Thyroid gland (tissue), 4 donors: ENCODE results near the gene CACTIN. TPM values are rescaled to one million over a fixed set of nuclear protein-coding genes. Genes with fewer than 3 reads are reported as not detected.

Source experiments
- DNase-seq, 2 donors: peaks; one replicate each; pipeline ENCODE4 v3.0.0-alpha.2; 2019
- H3K27ac ChIP-seq, 3 donors: fragments of 200-600 bp; sonication (generic); 1 replicate in 2 of 3; 2 replicates in 1 of 3; pipeline ENCODE4 v1.5.1; 2016 to 2019; ENCODE audit warnings: mild to moderate bottlenecking in 1 of 3, moderate library complexity in 1 of 3
- H3K27me3 ChIP-seq: fragments of 200-600 bp; sonication (generic); one replicate; pipeline ENCODE4 v1.5.1; 2019
- H3K36me3 ChIP-seq, 2 donors: fragments of 200-600 bp; sonication (generic); one replicate each; pipeline ENCODE4 v1.5.1; 2016 to 2019
- H3K4me1 ChIP-seq, 2 donors: fragments of 200-600 bp; sonication (generic); one replicate each; pipeline ENCODE4 v1.5.1; 2017 to 2019
- H3K4me3 ChIP-seq, 3 donors: fragments of 200-600 bp; sonication (generic); replicated peaks in 1 of 3; 1 replicate in 2 of 3; 2 replicates in 1 of 3; pipeline ENCODE4 v1.5.1; 2016; ENCODE audit warnings: mild to moderate bottlenecking in 1 of 3
- H3K9me3 ChIP-seq: fragments of 200-600 bp; sonication (generic); one replicate; pipeline ENCODE4 v1.5.1; 2017
- POLR2A ChIP-seq, 2 donors: fragments of 450-650 bp; IDR thresholded peaks; one replicate each; pipeline ENCODE4 v1.6.1; 2017; ENCODE audit warnings: antibody characterized with exemption in 2 of 2, mild to moderate bottlenecking in 2 of 2, moderate library complexity in 1 of 2
- WGBS, 2 donors: methylation state at CpG; one replicate each; pipeline ENCODE4 v1.1.5; 2017; 5-methylcytosine and 5-hydroxymethylcytosine counted together
- intact Hi-C: fragments of 100-400 bp; cut with DNase I; formaldehyde crosslinking; loops from one replicate; pipeline ENCODE4 v1.15.1; 2023
- total RNA-seq, 4 donors: library from RNA; depleted of rRNA; stranded (reverse); fragments of >200 nt; gene quantifications; one replicate each; pipeline ENCODE4 v1.2.3, GENCODE V29; 2016
- TF ChIP-seq, protein P1 (sequence below), 6 experiments: fragments of 200-600 bp in 3 of 6; fragments of 450-650 bp in 3 of 6; sonication (generic) in 3 of 6; IDR thresholded peaks; one replicate each; pipeline ENCODE4 v1.5.1; 2016 to 2019; ENCODE audit warnings: antibody characterized with exemption in 6 of 6, mild to moderate bottlenecking in 2 of 6, inconsistent platforms in 1 of 6, moderate library complexity in 1 of 6

CACTIN gene
- total RNA-seq, 4 donors from 2014 or later, result 18.8 to 30.6 (median 24.5) TPM

DNA sequence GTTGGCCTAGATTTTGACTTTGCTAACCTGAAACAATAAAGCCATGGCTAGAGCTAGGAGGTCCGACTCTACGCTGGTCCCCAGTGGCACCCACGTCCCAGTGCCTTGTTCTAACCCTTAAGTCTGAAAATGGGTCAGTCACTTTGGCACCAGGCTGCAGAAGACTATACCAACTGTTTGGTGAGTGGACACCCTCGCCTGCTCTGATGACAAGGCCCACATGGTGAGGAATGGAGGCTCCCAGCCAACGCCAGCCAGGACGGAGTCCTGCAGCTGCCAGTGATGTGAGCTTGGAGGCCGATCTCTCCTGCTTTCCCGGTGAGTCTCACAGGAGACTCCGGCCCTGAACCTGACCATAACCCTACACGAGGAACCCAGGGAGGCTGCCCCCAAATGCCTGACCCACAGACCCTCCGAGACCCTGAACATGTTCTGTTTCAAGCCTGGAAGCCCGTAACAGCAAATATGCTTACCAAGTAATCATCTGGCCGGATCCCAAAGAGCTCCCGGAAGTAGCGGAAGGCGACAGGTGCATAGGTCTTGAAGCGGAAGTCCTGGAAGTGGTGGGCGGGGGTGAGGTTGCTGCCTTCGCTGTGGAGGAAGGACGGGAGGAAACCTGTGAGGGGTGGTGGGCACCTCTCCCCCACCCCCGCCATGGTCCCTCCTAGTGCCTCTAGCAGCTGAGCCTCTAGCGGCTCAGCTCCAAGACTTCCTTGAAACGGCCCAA lies 34.1 kb upstream of the CACTIN start:
- Histone ChIP-seq H3K36me3 (peaks cover 42 to 46% of the 10 kb centered on the region in 2 donors), H3K9me3 (no peaks in the 10 kb centered on the region), H3K27me3 (no peaks in the 10 kb centered on the region), H3K27ac (no peak overlapping the region), H3K4me3 (no peak overlapping the region), H3K4me1 (peaks cover 0 to 2% of the 10 kb centered on the region in 2 donors)
- TF ChIP-seq, protein P1, sequence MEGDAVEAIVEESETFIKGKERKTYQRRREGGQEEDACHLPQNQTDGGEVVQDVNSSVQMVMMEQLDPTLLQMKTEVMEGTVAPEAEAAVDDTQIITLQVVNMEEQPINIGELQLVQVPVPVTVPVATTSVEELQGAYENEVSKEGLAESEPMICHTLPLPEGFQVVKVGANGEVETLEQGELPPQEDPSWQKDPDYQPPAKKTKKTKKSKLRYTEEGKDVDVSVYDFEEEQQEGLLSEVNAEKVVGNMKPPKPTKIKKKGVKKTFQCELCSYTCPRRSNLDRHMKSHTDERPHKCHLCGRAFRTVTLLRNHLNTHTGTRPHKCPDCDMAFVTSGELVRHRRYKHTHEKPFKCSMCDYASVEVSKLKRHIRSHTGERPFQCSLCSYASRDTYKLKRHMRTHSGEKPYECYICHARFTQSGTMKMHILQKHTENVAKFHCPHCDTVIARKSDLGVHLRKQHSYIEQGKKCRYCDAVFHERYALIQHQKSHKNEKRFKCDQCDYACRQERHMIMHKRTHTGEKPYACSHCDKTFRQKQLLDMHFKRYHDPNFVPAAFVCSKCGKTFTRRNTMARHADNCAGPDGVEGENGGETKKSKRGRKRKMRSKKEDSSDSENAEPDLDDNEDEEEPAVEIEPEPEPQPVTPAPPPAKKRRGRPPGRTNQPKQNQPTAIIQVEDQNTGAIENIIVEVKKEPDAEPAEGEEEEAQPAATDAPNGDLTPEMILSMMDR (IDR thresholded peaks at IDR 0.05), result no peak
- no peak for TF ChIP-seq POLR2A (IDR thresholded peaks at IDR 0.05)
- DNase-seq, result no peak
- 85 to 91% methylated on average over 13 to 22 of the region's 23 CpGs for WGBS, 2 donors
- intact Hi-C loops, result loop anchor here (5.0 kb wide), 1 partner anchor 162 kb away; no protein-coding TSS in a partner anchor

DNA sequence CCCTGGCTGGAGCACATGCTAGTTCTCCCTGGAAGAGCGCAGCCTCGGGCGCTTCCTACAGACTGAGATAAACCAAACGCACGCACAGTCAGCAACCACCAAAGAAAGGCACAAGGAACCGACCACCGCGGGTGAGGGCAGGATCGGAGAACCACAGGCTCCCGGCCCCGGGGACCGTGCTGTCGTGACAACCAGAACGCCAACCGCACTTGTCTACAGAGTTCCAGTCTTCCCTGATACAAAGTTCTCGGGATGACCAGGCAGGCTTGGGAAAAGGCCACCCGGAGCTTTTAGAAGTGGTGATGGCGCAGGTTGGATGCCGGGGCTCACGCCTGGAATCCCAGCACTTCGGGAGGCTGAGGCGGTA lies 33.1 kb upstream of the CACTIN start:
- H3K27me3 ChIP-seq, result no peaks in the 10 kb centered on the region
- no peaks in the 10 kb centered on the region for H3K9me3 ChIP-seq
- TF ChIP-seq, protein P1 (IDR thresholded peaks at IDR 0.05), result no peak
- no peak for TF ChIP-seq POLR2A (IDR thresholded peaks at IDR 0.05)
- DNase-seq, result no peak
- H3K36me3 ChIP-seq, result peaks cover 42 to 45% of the 10 kb centered on the region in 2 donors
- H3K4me3 ChIP-seq, result no peak overlapping the region
- H3K27ac ChIP-seq, result no peak overlapping the region
- intact Hi-C loops, result loop anchor here (5.0 kb wide), 1 partner anchor 163 kb away; no protein-coding TSS in a partner anchor
- WGBS, 2 donors, result 90 to 94% methylated on average over 12 to 21 of the region's 22 CpGs
- peaks cover 0 to 3% of the 10 kb centered on the region in 2 donors for H3K4me1 ChIP-seq

DNA sequence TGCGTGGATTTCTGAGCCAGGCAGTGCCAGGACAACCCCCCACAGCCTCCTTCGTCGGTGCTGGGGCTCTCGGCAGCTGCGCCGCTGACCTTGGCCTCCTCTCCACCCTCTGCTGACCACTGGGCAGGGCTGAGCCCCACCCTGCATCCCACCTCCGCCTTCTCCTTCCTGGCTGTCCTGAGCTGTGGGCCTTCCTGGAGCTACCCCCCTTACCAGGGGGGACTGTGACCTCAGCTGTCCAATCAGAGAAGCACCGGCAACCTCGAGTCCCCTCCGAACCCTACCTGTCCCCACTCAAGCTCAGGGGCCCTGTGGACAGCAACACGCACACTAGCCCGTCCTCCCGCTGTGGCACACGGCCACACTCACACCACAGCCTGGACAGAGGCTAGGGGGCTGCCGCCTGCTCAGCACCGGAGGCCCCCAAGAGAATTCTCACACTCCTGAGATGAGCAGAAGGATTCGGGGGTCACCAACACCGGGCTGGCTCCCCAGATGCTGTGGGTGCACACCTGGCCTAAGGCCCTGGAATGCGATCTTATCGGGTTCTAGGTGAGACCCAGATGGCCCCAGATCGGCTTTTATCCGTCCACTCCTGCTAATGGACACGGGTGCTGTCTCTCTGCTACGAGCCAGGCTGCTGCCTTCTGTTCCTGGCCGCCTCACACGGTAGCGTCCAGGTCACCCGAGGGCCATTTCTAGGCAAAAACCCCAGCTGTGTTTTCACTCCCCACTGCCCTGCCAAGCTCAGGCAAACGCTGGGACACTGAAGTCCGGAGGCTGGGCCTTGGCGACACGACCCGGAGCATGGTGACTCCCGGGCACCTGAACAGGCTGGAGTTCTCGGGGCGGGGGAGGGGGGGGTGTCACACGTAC lies 32.5 kb upstream of the CACTIN start:
- Histone ChIP-seq H3K4me3 (no peak overlapping the region), H3K36me3 (peaks cover 38 to 39% of the 10 kb centered on the region in 2 donors), H3K27ac (no peak overlapping the region), H3K4me1 (peaks cover 0 to 3% of the 10 kb centered on the region in 2 donors), H3K27me3 (no peaks in the 10 kb centered on the region), H3K9me3 (no peaks in the 10 kb centered on the region)
- intact Hi-C loops, result no loop called here
- DNase-seq, result no peak
- no peak for TF ChIP-seq POLR2A (IDR thresholded peaks at IDR 0.05)
- TF ChIP-seq, protein P1 (IDR thresholded peaks at IDR 0.05), result no peak
- WGBS, 2 donors, result 92 to 93% methylated on average over 33 to 36 of the region's 37 CpGs

DNA sequence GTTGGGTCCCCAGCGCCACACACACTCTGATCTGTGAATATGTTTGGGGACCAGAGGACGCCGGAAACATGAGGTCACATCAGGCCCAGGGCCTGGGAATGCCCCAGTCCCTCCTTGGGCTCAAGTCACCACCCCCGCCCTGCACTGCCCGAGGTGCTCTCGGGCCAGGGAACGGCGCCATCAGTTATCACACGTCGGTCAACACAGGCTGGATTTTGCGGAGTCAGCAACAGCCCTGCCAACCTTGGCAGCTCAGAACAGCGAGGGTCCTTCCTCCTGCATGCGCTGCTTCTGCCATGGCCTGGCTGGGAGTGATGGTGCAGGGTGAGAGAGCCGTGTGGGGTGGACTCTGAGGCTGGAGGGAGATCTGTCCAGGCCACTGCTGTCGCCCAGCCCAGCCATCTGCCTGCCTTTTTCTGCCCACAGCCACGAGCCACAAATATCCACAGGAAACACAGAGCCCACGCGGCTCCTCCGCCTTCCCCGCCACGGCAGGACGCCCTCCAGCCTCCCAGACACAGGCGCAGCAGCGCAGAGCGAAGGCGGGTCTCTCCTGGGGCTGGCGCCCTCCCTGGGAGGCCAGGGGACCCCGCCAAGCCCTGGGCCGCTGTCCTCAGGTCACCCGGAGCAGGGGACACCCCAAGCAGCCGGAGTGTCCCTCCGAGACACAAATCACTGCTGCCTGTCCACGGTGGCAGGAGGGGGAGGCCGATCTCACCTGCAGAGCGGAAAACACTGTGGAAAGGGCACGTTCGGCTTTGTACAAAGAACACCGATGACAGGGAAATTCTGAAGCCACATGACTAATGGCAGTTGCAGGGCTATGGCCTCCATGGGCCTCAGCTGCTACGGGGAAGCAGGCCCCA lies 31.6 kb upstream of the CACTIN start:
- DNase-seq, result no peak
- TF ChIP-seq, protein P1 (IDR thresholded peaks at IDR 0.05), result no peak
- TF ChIP-seq POLR2A (IDR thresholded peaks at IDR 0.05), result no peak
- peaks cover 30 to 33% of the 10 kb centered on the region in 2 donors for H3K36me3 ChIP-seq
- H3K4me3 ChIP-seq, result no peak overlapping the region
- H3K9me3 ChIP-seq, result no peaks in the 10 kb centered on the region
- H3K27me3 ChIP-seq, result no peaks in the 10 kb centered on the region
- intact Hi-C loops, result no loop called here
- H3K27ac ChIP-seq, result no peak overlapping the region
- peaks cover 0 to 3% of the 10 kb centered on the region in 2 donors for H3K4me1 ChIP-seq
- WGBS, 2 donors, result 93 to 94% methylated on average over 29 to 30 of the region's 39 CpGs
